AG09309 (cell line): ENCODE results near the gene PPP6R2.
A peak's percentile ranks its signal among the peaks of the same experiment; 100 is the strongest.

Experiments used
- DNase-seq: peaks from one replicate; pipeline ENCODE4 v3.0.0-alpha.2; 2010; ENCODE audit warnings: low read depth
- H3K4me3 ChIP-seq: 2 replicates; pipeline ENCODE4 v1.5.1; 2011; ENCODE audit warnings: mild to moderate bottlenecking, low read depth, low read length, moderate library complexity; ENCODE audit not compliant: control insufficient read depth
- TF ChIP-seq, protein P1 (sequence below): IDR thresholded peaks from 2 replicates; pipeline ENCODE4 v1.5.1; 2011; ENCODE audit warnings: mild to moderate bottlenecking, low read depth, low read length, inconsistent platforms; ENCODE audit not compliant: insufficient read depth, control insufficient read depth; ENCODE audit errors: missing control alignments

PPP6R2 gene

GRCh38 chr22:50444663-50445062 lies 101.5 kb downstream of the PPP6R2 start:
- peak; percentile 20 for DNase-seq
- TF ChIP-seq, protein P1, sequence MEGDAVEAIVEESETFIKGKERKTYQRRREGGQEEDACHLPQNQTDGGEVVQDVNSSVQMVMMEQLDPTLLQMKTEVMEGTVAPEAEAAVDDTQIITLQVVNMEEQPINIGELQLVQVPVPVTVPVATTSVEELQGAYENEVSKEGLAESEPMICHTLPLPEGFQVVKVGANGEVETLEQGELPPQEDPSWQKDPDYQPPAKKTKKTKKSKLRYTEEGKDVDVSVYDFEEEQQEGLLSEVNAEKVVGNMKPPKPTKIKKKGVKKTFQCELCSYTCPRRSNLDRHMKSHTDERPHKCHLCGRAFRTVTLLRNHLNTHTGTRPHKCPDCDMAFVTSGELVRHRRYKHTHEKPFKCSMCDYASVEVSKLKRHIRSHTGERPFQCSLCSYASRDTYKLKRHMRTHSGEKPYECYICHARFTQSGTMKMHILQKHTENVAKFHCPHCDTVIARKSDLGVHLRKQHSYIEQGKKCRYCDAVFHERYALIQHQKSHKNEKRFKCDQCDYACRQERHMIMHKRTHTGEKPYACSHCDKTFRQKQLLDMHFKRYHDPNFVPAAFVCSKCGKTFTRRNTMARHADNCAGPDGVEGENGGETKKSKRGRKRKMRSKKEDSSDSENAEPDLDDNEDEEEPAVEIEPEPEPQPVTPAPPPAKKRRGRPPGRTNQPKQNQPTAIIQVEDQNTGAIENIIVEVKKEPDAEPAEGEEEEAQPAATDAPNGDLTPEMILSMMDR: no peak
- no peak overlapping the region for H3K4me3 ChIP-seq

DNA sequence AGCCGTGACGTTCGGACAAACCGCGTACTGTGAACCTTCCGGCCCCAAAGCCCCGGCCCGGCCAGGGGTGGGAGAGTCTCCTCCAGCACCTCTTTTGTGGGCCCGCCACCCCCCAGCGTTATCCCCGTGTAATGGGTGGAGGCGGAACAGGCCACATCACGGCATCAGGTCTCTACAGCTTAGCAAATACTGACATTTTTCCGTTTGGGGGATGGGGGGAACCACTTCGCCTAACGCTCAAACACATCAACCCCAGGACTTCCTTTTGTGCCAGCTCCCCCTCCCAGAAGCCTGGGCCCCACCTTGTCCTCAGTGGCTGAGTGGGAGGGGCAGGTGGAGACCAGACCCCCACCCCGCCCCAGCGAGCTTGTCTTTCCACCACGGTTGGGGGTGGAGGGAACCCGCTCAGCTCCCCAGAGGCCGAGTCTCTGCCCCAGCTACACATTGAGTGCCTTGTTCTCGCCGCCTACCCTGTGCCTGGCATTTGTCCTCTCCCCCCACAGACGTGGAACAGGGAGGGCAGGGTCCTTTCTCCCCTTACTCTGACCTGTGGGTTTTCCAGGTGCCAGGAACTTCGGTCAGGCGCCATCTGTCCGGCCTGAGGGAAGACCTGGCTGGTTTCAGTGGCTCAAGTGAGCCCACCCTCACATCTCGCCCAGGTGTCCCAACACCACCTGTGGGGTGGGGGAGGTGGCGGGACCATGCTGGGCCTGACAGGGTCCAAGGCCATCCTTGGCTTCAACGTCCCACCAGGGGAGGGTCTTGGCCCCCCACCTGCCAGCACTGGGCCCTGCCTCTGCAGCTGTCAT lies 102.1 kb downstream of the PPP6R2 start:
- TF ChIP-seq, protein P1: no peak
- DNase-seq: no peak
- no peak overlapping the region for H3K4me3 ChIP-seq

DNA sequence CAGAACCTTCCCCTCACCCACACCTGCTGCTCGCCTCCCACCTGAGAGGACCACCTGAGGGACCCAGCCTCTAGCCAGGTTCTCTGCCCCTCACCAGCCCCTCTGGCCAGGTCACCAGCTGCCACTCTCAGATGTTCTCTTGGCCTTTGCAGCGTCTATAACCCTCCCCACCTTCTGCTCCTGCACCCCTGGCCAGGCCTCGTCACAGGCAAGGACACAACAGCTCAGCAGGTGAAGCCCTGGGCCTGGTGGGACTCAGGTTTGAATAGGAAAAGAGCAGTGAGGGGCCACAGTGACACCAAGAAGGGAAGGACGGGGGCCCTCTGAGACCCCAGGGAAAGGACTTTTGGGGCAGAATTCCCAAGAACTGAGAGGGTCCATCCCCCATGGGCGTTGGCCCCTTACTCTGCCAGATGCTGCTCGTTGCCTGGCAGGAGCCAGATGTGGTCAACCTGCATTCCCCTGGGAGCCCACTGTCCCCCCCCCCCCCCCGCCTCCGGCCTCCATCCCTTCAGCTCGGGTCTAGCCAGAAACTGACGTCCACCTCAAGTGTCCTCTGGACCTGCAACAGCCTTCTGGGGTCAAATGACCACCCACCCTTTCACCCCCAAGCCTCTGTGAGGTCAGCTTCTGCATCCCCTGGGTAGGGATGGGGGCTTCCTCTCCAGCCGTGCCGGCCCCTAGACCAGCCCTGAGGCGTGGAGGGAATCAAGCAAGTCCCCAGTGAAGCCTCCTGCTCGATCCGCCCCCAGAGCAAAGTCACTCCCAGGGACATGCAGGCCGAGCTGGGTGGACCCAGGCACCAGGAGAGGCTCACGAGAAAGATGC lies 103.0 kb downstream of the PPP6R2 start:
- DNase-seq: no peak
- TF ChIP-seq, protein P1: no peak
- no peak overlapping the region for H3K4me3 ChIP-seq

- TF ChIP-seq, protein P1: no peak
- H3K4me3 ChIP-seq: no peak overlapping the region
- DNase-seq: no peak
Measured at GRCh38 chr22:50446708-50447575, 103.8 kb downstream of the PPP6R2 start.

- TF ChIP-seq, protein P1: no peak
- DNase-seq: no peak
- H3K4me3 ChIP-seq: no peak overlapping the region
Measured at GRCh38 chr22:50447576-50448551, 104.7 kb downstream of the PPP6R2 start.
